ENCODE data around the gene TMEM185B.
A peak's percentile ranks its signal among the peaks of the same experiment; 100 is the strongest.

The TMEM185B gene

DNA sequence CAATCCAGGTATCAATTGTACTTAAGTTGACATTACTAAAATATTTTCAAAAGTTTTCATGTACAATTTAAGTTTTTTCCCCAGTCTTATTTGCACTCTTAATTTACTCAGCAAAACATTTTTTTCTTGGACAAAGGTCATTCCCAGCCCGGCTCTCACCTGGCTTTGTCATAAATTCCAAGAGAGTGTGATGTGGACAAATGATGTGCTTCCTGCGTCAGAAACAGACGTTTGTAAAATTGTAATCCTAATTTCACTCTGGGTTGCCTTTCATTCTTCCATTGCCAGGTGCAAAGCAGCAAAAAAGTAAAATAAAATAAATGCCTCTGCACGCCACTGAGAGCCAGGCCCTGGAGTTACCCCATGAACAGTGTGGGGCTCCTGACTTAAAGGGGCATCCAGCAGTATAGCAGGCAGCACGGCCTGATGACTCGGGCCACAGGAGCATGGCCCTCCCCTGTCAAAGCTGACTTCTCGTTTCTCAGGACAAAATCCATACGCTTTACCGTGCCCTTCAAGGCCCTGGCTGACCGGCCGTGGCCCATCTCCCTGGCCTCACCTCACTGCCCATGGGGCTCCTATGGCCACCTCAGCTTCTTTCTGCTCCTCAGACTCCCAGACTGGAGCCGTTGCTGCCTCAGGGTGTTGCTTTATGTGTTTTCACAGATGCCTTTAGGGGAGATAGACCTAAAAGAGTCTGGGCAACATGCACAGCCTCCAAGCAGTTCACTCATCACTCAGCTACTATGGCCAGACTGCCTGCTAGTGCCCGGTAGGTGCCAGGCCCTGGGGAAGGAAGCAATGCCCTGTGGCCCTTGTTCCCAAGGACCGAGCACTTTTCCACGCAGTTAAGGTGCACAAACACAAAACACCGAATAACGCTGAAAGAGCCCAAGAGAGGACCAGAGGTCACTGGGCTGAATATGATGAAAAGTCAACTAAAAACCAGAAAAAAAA is 7.6 kb upstream of the TMEM185B start:
- DNase-seq: peak; percentile 4

DNA sequence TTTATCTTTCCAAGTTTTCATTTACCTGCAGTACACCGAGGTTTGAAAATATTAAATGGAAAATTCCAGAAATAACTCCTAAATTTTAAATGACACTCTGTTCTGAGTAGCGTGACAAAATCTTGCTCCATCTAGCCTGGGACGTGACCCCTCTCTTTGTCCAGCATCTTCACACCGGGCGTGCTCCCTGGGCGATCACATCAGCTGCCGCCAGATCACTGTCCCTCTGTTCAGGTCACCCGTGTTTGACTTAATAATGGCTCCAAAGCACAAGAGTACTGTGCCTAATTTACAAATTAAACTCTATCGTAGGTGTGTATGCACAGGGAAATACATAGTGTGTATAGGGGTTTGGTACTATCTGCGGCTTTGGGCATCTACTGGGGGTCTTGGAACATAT is 6.1 kb upstream of the TMEM185B start:
- no peak for DNase-seq

DNA sequence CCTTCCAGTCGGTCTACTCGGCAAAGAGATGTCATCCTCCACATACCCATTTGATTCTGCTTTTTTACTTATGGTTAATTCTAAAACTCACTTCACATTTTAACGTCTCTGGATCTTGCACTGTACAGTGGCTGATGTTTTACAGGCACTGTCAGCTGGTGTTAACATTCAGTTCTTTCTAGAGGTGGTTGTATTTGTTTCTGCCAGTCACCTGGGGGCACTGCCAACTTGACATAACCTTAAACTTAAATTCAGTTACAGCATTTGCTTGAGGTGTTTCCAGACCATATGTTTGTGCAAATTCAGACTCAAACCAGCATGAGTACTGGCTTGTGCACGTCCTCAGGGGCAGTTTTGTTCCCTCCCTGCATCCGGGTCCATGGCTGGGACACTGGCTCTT is 5.3 kb upstream of the TMEM185B start:
- DNase-seq: peak; percentile 4

DNA sequence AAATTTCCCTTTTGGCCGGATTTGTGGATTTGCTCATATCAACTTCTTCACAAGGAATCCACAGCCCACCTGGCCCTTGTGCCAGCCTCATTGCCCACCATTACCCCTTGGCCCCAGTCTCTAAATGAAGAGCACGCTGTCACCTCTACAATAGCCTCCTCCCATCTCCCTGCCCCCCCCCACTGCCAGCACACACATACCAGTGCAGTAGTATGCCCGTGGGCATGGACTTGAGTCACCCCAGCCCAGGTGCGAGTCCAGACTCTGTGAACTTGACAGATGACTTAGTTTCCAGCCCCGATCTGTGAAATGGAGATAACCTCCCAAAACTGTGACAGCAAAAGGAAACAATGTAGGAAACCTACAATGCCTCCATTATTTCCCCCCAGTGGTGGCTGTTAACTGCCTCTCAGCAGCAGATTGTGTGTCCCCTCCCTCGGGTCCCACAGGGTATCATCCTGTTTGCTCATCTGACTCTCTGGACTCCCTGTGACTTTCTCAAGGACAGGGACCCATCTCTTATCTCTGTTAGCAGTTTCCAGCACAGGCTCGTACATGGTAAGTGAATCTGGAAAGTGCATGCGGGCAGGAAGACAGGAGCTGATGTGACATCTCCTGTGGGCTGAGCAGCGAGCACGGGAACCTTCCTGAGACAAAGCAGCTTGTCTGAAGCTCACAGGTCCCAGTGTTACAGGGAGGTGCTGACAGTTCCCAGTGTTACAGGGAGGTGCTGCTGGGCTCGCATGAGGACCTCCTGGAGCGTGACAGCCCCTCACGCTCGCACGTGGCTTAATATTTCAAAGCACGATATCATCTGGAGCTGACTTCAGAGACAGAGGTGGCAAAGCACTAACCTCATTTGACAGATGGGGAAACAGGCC is 4.2 kb upstream of the TMEM185B start:
- DNase-seq: peak; percentile 40

DNA sequence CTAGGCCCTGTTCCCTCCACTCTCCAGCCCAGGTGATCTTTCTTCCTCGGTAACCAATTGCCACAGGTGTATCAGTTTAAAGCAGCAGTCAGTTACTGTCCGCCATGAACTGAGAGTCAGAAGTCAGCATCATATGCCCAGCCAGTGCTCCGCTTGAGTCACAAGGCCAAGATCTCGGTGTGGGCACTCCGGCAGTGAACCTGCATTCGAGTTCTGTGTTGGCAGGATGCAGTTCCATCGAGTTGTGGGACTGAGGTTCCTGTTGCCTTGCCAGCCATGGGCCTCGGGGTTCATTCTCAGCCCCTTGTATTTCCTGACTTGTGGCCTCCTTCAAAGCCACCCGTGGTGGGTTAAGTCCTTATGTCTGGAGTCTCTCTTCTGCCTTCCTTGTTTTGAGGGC is 3.1 kb upstream of the TMEM185B start:
- no peak for DNase-seq

DNA sequence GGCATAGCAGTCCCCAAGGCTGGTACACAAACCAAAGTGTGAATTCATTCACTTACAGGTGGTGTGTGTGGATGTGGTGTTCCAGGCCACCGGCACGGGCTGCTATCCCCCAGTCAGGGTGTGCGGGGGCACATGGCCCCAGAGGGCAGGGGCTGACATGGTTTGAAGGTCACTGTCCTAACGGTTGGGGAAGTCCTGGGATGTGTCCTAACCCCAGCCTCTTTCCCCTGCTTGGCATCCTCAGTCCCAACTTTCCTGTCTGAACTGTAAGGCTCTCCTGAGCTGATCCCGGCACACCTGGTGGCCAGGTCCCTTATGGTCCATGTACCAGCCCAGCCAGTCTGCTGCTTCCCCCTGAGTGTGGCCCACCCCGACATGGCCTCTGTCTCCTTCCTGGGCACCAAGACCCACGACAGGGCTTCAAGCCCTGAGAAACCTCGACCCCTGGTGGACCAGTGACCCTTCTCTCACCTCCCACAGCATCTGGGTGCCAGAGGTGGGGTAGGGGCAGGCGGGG is 2.4 kb upstream of the TMEM185B start:
- no peak for DNase-seq

DNA sequence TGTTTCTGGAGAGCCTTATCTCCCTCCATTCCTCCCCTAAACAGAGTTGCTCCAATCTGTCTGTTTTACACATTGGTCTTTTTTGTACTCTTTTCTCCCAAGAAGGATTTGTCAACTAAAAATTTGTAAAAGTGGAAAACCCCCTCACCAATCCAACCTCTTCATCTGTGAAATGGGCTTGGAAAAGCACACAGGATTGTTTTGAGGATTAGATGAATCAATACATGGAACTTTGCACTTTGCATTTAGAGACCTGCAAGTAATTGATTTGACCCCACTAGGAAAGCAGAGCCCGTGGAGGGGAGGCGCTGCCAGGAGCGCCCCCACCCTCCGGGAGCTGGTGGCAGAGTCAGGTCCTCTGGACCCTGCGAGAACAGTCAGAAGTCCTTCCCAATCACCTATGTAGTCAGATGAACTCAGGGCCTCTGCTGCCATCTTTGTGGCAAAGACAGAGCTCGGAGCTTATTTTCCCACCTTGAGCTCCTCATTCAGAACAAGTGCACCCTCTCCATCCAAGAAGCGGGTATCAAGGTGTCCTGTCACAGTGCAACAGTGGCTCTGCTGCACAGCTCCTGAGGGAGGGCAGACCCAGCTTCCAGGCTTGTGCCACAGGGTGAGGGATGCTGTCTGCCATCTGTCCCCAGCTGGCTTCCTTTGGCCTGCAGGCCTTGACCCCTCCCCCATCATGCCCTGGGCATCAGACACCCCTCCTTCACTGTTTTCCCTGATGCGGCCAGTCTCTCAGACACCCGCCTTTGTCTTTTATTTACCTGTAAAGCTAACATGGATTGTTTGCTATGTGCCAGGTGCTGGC is 1.7 kb upstream of the TMEM185B start:
- DNase-seq: no peak

DNA sequence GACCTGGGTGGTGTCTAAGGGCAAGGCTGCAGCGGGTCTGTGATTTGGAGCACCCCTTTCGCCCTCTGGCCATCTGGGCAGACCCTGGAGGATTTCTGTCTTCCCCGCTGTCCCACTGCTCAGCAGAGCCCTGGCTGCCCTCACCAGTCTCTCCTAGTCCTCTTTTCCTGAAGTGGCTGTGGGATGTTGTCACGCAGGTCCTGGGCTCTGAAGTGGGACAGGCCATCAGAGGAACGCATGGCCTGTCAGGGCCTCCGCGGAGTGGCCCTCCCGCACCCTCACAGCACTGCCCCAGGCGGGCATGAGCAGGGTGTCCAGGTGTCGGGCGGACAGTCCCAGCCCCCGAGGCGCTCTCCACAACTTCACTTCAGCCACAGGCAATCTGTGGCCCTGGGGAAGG is 1.1 kb upstream of the TMEM185B start:
- no peak for DNase-seq

DNA sequence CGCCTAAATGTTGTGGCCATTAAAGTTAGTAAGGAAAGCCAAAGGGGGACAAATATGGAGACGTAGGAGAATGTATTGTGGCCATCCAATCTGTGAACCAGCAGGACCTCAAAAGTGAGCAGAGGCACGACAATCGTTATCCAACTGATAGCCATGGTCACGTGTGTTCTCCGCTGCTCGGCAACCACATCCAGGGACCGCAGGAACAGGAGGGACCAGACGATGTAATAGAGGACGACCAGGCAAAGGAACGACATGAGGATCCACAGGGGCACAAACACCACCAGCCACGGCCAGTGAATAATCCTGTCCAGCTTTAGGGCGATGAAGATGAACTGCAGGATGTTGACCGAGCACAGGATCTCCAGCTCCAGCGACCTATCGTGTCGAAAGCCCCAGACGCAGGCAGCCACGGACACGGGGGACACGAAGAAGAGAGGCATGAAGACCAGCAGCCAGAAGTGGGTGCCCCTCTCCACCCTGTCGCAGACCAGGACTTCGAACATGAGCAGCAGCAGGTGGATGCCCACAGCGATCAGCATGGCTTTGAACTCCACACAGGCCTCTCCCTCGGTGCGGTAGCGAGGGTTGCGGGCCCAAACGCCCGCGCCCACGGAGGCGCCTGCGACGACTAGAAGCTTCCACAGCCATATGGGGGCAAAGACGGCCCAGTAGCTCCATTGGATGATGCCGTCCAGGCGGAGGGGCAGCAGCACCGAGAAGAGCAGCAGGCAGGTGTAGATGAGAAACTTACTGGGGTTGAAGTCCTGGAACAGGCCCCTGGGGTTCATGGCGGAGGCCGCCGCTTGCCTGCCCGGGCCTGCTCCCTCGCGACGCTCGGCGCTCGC is 790 bp downstream of the TMEM185B start:
- DNase-seq: no peak

DNA sequence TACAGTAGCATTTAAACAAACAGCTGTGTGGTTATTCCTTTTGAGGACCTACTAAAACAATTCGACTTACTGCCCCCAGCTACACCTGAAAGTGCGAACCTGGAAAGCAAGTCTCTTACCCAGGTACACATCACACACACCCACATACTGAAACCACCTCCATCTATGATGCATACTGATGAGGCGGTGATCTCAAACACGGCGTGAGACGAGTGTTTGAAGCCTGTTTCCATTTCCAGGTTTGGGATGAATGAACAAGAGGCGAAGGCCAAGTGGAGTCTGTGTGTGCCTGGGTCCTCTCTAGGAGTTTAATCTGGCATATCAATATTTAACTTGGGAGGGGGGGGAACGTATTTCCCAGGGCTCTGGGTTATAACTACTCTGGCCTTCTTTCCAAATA is 1.6 kb downstream of the TMEM185B start:
- DNase-seq: no peak

DNA sequence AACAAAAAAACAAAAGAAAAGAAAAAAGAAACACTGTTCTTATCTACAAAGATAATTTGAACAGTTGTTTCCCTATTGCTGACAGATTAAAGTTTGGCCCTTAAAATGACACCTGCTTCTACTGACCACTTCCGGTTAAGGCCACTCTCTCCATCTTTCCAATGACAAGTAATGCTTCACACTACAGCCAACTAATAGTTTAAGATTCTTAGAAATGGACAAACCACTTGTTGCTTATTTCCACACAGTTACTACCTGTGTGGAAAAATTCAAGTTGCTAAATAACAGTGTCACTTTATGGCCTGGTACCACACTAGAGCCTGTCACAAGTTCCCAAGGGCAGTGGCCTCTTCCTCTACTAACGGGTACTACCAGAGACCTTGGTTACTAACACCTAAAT is 2.4 kb downstream of the TMEM185B start:
- no peak for DNase-seq

DNA sequence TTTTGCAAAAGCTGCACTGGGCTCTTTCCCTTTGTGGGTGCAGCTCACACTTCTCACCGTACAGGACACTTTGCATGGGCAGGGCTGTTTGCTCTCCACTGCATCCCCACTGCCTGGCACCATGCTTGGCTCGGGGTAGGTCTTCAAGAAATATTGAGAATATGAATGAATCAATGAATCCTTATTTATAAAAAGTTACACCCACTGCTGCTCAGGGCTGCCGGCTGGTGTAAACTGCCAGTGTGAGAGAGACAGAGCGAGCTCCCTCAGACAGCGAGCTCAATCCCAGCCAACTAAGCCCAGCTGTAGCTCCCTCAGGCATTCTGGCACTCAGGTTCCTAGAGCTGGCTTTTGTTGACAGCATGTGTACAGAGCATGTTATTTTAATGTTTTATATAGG is 3.4 kb downstream of the TMEM185B start:
- no peak for DNase-seq

DNA sequence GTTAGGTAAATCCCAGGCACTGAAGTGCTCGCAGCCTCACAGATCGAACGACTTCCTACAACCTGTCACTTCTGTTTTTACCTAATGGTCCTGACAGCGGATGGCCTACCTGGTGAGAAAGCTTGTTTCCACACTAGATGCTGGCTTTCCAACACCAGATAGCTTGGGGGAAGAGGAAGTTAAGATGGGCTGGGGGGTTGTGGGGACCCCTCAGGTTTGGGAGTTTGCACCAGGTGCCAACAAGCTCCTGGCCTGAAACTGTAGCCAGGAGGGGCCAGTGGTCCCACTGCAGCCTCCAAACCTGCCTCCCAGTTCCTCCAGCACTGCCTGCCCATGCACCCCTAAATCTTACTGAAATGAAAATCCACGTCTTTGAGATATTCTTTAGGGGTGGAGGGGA is 3.9 kb downstream of the TMEM185B start:
- no peak for DNase-seq

DNA sequence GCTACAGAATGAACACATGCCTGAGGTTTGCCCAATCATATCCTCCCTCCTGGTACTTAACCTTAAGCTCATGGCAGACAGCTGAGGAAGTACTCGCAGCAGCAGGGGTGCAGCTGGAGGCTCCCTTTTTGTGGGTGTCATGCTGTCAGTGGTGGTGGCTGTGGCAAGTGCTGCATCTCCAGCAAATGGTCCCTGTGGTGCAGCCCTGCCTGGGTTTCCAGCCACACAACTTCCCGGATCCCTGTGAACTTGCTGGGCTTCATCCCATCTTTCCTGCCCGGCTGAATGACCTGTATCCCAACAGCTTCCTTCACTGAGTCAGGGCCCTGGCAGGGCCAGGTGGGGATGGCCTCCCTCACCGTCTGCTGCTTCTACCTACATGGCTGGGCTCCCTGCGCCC is 5.0 kb downstream of the TMEM185B start:
- DNase-seq: no peak

DNA sequence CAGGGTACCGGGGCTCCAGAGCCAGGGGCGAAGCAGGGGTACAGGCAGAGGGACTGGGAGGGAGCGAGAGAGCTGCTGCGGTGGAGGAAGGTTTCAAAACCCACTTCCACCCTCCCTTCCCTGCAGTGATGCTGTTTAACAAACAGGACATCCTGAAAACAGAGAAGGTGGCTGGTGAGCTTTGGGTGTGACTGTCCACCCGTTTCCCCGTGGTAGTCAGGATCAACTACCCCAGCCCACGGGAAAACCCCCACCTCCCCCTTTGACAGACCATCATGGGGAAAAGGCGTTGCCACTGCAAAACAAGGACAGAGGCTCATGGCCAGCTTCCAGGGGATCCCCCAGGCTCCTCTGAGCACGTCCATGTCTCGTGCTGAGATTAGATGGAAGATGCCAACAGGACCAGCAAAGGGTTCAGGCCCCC is 12.9 kb downstream of the TMEM185B start:
- DNase-seq: no peak

DNA sequence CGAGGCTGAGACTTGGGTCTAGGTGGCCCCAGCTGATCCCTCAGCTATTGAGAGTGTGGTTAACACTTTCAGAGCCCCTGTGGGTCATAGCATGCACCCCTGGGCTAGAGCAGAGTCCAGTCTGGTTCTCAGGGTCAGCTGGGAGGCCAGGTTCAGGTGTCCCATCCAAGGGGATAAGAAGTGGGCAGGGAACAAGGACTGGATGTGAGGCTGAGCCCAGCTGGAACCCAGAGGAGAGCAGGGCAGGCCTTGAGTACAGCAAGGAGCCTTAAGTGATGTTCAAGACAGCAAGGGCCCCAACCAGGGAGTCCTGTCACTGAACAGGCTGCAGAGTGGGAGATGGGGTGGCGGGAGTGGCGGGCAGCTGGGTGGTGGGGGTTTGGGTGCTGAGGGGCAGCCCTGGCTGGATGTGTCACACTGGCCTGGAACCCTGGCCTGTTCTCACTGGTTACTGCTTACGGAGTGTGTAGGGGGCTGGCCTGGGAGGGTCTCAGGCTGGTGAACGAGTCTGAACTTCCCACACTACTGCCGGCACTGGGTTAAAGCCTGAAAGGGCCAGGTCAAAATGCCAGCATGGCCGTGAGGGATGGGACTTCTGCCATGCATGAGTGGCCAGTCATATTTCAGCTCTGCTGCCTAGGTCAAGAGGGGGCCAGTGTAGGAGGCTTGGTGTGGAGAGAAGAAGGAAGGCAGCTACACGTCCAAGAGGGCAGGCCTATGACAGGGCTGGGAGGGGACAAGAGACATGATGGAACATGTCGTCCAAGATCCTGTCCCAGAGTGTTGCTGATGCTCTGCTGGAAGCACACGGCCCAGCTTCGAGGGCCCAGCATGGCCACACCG is 13.6 kb downstream of the TMEM185B start:
- no peak for DNase-seq

DNA sequence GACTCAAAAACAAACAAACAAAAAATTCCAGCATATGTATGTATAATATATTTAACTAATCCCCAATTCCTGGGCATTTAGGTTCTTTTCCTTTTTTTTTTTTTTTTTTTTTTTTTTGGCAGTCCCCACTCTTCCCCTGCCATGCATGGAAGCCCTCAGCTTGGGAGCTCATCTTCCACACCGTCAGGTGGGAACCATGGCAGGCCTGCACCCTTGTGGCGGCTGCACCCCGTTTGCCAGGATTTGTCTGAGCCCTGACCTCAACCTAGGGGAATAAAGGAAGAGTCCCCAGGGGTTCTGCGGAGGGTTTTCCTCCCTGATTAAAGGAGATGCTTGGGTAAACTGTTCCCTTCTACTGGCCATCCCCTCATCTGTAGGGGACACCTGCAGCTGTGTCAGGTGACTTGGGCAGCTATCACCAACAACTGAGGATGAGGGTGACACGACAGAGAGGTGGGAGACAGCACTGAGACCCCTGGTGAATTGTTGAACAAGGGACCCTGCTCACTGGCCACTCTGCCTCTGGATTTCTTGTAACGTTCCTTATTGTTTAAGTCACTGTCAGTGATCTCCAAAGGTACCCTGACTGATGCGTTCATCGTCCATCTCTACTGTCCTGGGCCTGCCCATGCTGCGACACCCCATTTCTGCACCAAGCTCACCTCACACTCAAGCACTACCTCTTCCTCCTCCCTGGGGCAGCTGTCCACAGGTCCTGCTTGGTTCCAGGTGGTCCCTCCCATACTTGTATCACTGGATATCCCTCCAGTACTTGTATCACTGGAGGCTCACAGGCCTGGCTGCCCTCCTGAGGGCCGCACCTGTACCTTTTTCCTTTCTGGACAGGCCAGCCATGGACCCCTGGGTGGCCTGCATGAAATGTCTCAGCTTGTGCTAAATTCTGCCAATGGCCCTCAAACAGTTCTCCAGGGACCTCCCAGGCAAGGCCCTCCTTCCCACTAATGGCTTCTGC is 14.5 kb downstream of the TMEM185B start:
- DNase-seq: no peak

DNA sequence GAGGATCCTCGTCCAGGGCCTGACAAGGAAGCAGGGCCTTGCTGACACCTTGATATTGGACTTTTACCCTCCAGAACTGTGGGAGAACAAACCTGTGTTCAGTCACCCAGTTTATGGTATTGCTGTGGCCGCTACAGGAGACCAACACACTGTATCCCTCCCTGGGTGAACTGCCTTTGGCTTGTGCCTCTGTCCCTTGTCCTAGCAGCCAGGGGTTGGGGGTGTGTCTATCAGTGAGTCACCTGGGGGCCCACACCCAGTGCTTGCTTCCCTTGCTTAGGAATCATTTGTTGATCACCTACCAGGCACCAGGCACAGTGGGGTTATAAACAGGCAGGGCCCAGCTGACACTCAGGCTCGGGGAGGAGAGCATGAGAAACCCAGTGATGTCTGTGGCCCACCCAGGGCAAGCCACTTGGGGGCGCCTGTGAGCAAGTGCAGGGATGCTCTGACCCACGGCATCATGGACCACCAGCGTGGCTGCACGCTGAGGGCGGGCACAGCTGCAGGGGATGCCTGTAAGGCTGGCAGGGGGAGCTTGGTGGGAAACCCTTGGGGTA is 17.1 kb downstream of the TMEM185B start:
- peak; percentile 58 for DNase-seq
